HG02763 (cell line): ENCODE results near the gene LRRC43.

Experiments
- ATAC-seq: cut with Tn5 transposase; IDR thresholded peaks from one replicate; pipeline ENCODE4 v1.9.1; 2021; ENCODE audit warnings: mild to moderate bottlenecking, moderate library complexity; ENCODE audit not compliant: unreplicated experiment

Gene LRRC43, protein sequence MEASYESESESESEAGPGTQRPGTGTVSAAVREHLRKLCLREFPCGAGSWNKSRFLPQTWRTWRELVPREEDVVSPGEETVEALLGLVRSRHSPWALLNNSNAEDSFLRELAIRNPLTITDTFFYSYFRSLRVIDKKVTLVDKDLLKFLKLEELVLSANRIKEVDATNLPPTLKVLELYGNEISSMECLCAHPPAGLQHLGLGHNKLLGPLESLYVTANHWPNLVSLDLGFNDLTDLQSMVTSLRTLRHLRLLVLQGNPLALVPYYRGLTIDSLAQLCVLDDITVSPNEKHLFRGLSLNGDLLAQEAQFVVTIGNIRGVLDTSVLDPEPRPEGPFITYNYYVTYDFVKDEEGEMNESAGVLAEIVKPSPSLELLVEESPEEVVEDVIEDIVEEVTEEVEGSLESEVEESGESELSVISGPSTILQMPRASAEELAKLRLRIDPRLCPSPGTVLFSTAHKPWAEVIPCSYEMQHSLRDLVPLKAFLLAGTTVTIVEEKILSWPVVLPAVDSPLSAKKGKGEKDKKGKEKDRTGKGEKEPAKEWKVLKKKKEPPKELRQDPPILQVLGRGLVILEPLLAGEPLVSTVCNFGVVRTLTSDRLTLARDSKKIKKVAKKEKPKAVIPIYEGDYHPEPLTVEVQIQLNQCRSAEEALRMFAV

DNA sequence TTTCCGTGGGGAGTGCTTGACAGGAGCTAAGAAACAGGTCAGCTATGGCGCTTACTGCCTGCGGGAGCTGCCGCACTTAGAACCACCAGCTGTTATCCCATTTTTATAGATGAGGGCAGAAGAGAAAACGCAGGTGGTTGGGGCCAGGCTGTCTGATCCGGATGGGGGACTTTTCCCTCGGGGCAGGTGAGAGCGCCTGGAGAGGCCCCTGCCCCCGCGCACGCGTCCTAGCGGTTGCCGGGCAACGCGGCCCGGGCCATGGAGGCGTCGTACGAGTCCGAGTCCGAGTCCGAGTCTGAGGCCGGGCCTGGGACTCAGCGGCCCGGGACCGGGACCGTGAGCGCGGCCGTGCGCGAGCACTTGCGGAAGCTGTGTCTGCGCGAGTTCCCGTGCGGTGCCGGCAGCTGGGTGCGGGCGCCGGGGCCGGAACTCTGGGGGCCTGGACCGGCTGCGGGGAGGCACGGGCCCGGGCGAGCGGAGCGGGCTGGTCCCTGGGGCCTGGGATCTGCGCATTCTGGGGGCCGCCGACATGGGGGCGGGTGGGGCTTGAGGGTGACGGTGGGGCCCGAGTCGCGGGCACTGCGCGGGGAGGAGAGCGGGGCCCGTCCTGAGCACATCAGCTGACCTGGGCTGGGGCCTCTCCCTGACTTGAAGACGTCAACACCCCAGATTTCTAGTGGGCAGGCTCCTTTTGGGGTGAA is at the start of gene LRRC43:
LRRC43 (plus strand) TSS at position 237 of the 701 bp plus-strand sequence; CDS start at position 259, 22 bp downstream.
- ATAC-seq: no peak

DNA sequence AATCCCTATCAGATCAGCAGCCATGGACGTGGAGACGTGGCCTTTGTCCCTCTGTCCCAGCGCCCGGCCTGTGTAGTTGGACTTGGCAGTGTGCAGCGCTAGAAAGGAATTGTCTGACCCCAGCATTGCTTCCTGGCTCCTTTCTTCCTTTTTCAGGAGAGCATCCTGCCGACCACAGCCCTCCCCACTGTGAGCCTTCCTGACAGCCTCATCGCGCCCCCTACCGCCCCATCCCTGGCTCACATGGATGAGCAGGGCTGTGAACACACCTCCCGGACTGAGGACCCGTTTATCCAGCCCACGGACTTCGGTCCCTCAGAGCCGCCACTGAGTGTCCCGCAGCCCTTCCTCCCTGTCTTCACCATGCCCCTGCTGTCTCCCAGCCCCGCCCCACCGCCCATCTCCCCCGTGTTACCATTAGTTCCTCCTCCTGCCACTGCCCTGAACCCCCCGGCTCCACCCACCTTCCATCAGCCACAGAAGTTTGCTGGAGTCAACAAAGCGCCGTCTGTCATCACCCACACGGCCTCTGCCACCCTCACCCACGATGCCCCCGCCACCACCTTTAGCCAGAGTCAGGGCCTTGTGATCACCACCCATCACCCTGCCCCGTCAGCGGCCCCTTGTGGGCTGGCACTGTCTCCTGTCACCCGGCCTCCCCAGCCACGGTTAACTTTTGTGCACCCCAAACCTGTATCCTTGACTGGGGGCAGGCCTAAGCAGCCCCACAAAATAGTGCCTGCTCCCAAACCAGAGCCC is 49.6 kb upstream of the LRRC43 start:
- ATAC-seq: no peak

DNA sequence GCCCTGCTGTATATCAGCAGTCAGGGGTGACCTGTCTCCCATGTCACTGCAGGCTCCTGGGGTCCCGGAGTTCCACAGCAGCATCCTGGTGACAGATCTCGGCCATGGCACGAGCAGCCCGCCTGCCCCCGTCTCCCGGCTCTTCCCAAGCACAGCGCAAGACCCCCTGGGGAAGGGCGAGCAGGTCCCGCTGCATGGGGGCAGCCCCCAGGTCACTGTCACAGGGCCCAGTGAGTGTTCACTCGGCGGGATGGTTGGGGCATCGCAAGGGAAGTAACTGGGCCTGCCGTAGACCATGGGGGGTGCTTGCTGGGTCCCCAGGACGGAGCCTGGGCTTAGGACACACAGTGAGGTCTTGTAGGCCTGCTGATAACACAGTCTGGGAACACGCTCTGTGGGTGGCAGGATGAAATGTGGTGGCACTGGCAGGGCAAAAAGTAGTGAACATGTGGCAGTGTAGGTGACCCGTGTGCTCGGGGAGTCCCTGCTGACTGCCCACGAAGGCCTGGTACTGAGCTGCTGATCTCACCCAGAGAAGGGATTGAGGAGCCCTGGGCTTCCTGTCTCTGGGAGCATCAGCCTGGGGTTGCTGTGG is 47.4 kb upstream of the LRRC43 start:
- no peak for ATAC-seq

DNA sequence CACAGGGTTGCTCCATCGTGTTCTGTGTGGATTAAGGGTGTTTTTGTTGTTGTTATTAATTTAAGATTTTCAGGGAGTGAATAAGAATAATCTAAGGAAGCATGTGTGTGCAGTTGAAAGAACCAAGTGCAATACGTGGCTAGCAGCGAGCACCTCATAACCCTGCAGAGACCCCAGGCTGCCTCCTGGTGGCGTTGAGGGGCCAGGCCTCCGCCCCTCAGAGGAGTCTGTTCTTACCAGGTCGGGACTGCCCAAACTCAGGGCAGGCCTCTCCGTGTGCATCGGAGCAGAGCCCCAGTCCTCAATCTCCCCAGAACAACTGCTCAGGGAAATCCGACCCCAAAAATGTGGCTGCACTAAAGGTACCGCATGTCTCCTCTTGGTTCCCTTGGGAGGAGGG is 45.7 kb upstream of the LRRC43 start:
- ATAC-seq: no peak

DNA sequence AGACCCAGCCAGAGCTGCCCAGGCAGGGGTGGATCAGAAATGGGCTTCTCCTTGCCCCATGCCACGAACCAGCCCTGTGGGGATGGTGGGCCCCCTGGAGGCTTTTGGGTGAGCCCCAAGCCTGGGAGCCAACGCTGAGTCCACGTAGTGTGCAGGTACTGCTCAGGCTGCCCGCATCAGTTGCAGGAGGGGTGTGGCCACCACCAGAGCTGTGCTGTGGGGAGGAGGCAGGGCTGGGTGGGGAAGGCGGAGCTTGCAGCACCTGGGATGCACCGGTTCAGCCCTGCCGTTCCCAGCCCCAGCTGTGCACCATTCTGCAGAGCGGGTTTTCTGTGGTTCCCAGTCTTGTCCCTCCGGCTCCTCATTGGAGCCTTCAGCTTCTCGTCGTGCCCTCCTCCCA is 45.2 kb upstream of the LRRC43 start:
- ATAC-seq: no peak

DNA sequence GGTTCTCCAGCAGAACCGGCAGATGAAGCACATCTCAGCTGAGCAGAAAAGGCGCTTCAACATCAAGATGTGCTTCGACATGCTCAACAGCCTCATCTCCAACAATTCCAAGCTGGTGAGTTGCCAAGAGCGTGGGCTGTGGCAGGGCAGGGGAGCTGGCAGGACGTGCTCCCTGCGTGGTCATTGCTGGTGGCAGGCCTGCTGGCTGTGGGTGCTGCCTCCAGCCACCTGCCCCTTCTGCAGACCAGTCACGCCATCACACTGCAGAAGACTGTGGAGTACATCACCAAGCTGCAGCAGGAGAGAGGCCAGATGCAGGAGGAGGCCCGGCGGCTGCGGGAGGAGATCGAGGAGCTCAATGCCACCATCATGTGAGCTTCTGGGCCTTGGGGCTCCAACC is 44.7 kb upstream of the LRRC43 start:
- ATAC-seq: no peak

DNA sequence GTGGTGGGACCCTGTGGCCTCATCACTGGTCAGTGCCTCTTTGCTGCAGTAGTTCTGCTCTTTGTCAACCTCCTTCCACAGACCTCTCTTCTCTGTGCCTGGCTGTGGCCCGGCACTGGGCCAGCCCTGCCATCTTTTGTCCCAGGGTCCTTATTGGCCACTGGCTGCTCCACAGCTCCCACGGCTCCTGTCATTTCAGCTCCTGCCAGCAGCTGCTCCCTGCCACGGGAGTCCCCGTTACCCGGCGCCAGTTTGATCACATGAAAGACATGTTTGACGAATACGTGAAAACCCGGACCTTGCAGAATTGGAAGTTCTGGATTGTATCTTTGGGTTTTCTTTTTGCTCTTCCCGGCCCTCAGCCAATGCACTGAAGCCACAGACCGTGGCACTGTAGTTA is 44.3 kb upstream of the LRRC43 start:
- no peak for ATAC-seq

DNA sequence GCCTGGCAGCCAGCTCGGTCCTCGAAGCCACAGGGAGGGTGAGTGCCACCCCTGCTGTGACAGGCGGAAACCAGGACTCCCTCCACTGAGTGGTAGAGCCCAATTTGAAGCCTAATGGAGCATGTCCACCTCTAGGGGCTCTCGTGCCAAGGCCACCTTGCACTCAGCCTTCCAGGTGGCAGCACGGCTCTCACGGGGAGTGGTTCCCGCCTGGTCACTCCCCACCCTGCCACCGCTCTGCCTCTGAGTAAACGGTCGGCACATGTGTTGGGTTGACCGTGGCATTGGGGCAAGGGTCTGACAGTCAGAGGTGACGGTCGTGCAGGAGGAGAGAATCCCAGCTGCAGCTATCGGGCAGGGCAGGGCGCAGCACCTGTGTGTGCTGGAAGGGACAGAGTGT is 43.7 kb upstream of the LRRC43 start:
- ATAC-seq: no peak

DNA sequence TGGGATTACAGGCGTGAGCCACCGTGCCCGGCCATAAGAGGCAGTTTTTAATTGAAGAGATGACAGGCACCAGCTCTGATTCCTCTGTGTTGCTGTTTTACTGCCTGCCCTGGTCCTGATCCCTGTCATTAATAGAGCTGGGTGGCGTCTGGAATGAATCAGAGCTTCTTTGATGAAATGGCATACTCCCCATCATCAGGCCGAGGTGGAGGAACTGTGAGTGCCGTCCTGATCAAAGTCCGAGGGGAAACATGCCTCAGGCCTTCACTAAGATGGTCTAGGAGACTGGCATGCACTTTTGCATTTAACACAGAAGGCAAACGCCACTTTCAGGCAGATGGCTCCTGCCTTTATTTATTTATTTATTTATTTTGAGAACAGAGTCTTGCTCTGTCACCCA is 43.0 kb upstream of the LRRC43 start:
- ATAC-seq: no peak

DNA sequence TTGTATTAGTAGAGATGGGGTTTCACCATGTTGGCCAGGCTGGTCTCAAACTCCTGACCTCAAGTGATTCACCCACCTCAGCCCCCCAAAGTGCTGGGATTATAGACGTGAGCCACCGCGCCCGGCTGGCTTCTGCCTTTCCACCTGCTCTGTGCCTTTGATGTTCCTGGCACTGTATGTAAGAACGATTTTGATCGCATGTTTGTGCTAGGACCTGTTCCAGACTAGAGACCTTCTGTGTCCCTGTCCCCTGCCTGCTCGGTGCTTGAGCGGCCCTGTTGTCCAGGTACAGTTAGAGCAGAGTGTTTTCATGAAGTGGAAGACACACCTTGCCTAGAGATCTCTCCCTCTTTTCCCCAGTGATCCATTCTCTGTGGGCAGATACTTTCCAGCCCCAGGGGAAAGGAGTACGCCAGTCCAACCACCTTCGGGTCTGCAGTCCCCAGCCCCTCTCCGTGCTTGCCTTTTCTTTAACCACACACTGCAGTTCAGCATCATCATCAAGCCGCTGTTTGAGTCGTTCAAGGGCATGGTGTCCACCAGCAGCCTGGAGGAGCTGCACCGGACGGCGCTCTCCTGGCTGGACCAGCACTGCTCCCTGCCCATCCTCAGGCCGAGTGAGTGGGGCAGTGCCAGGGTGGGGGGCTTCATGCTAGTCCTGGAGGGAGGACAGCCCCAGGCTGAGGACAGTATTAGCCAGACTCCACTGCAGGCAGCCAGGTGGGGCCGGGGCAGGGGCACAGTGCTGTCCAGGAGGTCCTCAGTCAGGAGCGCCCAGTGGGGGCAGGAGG is 42.3 kb upstream of the LRRC43 start:
- ATAC-seq: no peak

DNA sequence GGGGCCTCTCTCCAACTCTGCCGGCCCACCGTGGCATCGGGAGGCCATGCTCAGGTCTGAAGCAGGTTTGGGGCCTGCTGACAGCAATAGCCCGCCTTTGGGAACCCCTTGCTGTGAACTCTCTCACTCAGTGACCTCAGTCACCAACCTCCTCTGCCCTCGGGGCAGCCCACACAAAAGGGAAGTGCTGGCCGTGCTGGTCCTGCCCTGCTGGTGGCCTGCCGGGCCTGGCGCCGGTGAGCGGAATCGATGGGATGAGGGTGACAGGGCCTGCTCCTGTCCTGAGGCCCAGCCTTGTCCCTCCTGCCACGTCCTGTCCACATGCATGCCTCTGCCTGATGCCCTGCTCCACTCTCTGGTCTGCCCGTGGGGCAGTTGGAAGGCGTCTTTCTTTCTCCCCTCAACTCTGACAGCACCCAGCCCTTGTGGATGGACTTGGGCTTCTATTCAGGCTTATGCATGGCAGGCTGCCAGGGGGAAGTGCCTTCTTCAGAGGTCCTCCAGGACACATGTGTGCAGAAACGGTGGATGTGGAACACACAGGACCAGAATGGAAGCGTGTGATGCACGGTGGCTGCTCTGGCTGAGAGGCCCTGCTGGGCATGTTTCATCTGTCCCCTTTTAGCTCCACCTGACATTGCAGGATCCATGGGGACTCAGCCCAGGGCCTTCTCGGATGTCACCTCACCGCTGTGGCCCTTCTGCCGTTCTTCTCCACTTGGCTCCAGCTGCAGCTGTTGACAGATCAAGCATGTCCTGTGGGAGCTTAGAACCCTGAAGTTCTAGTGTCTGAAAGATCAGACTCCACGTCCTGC is 40.8 kb upstream of the LRRC43 start:
- ATAC-seq: no peak

DNA sequence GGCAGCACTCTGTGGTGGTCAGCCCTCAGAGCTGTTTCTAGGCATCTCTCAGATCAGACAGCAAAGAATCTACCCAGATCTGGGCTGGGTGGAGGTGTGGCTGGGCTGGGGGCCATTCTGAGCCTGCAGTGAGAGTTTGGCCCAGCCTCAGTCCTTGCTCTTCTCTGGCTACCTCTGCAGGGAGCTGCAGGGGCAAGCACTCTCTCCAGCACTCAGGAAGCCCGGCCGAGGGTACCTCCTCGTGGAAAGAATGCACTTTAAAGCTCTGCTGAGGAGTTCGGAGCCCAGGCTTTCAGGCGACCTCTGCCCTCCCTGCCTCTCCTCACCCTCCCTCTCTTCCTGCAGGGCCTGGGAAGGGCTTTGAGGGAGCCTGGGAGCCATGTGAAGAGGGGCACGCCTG is 40.1 kb upstream of the LRRC43 start:
- ATAC-seq: no peak

DNA sequence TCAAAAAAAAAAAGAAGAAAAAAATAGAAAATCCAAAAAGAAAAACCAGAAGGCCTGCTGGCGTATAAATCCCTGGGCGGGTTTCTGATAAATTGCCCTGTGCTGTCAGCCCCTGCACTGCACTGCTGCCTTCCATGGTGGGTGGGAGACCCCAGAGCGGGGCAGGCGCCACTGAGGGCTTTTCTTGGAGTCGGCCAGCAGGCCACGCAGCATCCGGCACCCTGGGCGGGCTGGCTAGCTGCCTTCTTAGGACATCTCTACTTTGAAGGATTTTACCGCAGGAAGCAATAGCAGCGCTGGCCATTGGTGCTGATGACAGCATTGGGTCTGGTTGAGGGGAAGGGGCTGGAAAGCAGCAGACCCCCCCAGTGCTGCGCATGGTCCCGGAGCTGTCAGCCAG is 38.0 kb upstream of the LRRC43 start:
- no peak for ATAC-seq

DNA sequence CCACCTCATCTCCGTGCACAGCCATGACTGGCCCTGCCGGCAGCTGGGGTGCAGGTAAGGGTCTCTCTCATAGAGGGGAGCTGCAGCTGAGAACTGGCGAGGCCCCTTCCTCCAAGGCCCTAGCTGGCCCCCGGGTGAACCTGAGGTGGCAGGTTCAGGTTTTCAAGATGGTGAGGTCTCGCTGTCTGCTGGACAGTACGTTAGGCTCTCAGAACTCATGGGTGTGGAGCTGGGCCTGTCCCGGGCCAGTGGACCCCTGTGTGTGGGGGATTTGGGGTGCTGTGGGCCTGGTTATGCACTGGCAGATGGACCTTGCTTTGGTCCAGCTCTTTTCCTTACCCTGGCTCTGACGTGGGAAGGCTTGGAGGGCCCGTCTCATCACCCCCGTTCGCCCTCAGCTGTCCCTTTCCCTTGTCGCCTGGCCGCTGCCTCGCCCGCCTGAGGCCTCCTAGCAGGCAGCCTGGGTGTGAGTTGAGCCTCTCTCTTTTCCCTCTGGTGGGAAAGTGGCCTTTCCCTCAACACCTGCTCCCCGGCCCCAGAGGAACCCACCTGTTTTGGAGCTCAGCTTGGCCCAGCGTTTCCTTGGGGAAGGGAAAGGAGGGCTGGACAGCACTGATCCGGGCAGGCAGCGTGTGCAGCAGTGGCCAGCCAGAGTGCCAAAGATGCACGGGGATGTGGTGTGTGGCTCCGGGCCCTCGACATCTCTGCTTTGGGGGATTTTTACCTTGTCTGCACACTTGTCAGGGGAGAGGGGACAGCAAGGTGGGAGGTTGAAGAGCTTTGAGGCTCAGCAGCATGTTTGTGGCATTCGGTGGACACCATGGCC is 37.2 kb upstream of the LRRC43 start:
- no peak for ATAC-seq

DNA sequence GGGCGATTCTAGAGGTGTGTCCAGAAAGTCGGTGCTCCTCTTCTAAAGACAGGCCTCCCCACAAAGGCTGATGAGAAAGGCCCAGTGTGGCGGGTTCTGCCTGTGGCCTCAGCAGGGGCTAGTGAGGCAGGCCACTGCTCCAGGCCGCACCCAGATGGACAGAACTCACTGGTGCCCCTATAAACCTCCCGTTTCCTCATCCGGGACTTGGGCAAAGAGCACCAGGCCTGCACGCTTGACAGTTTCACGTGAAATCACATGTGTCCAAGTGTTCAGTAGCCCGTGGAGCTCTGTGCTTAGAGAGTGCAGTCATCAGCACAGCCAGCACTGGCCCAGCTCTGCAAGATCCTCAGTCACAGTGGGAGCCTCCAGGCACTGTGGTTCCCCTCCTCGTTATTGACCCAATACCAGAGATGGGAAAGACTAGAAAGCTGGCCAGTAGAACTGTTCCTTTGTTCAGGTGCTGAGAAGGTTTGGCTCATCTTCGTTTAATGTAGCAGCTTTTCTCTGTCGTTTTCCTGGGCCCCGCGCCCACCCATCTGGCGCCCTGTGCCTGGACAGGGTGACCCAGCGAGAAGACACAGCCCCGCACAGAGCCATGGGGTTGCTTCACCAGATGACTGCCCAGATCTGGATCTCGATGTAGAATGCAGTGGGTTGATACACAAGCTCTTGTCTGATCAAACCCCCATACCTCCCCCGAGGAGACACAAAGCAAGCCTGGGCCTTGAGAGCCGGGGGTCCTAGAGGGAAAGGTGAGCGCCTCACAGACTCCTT is 35.2 kb upstream of the LRRC43 start:
- ATAC-seq: no peak

DNA sequence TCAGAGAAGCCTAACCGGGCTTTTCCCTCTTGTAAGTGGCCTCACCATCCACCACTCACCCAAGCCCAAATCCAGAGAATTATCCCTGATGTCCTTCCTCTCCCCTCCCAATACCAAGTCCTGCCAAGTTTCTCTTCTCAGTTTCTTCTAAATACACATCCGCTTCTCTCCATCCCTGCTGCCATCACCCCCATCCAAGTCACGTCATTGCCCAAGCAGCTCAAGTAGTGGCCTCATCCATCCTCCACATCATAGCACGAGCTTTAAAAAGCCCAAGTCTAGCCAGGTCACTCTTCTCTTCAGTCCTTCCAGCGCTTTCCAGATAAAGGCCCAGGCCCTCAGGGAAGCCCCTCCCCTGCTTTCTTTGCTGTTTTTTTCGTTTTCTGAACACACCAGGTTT is 34.3 kb upstream of the LRRC43 start:
- ATAC-seq: no peak

DNA sequence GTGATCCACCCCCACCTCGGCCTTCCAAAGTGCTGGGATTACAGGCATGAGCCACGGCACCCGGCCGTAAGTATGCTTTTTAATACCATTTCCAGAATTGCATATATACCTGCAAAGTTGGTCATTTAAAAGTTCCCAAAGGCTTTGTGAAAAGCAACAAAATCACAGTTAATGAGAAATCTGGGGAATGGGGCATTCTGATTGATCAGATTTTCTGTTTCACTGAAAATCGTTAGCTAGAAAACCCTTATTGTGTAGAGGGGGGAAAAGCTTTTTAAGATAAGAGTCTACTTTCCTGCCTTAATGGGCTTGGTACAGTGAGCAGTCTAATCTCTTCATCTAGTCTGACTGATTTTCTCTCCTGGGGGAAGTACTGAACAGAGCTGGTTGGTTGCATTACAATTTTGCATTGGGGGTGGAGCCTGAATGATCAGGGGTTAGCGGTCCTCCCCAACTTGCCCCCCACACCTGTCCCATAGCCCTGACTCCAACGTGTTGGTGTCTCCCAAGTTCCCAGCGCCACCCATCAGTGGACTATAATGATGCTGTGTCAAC is 32.7 kb upstream of the LRRC43 start:
- ATAC-seq: no peak
